Vagina (tissue), 2 donors: ENCODE data around the gene C16orf86.
A peak's percentile ranks its signal among the peaks of the same experiment; 100 is the strongest.

Source experiments
- POLR2A ChIP-seq, 2 donors: fragments of 450-650 bp; IDR thresholded peaks; one replicate each; pipeline ENCODE4 v1.6.1; 2017; ENCODE audit warnings: antibody characterized with exemption in 2 of 2, mild to moderate bottlenecking in 2 of 2, moderate library complexity in 2 of 2
- TF ChIP-seq, protein P1 (sequence below), 3 experiments: fragments of 450-650 bp in 2 of 3; fragments of 200-600 bp in 1 of 3; sonication (generic) in 1 of 3; IDR thresholded peaks; one replicate each; pipeline ENCODE4 v1.5.1; 2017 to 2019; ENCODE audit warnings: antibody characterized with exemption in 3 of 3, mild to moderate bottlenecking in 2 of 3, moderate library complexity in 2 of 3

DNA sequence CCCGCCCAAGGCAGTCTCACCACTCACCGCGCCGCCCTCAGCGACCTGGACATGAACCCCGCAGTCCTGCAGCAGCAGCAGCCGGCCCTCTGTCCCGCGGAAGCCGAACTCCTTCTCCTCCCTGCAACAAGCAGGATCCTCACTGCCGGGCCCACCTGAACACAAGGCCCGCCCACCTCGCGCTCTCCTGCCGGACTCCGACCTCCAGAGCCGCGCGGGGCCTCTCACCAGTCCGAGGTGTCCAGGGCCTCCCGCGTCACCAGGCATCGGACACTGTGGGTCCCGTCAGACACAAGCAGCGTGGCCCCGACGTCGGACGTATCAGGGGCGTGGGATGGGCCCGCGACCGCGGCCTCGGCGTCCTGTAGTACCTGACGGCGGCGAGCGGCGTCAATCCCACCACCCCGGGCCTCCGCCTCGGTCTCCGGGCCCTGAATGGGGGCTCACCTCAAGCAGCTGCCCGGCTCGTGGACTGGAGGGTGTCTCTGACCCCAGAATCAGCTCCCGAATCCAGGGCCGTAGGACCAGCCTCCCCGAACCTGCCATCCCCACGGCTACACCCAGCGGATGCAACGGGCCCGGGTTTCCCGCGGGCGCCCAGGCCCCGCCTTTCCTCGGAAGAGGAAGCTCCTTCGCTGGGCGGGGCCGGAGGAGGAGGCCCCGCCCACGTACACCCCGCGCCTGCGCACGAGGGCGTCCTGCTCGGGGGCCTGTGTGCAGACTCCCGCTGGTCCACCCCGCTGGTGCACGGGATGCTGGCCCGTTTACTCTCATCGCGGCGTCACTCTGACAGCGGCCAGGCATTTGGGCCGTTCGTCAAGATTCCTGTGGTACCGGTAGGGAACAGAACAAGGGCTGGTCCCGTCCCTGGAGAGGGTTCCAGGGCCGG lies 6.7 kb upstream of the C16orf86 start, which contains the start of gene ACD:
- TF ChIP-seq, protein P1, sequence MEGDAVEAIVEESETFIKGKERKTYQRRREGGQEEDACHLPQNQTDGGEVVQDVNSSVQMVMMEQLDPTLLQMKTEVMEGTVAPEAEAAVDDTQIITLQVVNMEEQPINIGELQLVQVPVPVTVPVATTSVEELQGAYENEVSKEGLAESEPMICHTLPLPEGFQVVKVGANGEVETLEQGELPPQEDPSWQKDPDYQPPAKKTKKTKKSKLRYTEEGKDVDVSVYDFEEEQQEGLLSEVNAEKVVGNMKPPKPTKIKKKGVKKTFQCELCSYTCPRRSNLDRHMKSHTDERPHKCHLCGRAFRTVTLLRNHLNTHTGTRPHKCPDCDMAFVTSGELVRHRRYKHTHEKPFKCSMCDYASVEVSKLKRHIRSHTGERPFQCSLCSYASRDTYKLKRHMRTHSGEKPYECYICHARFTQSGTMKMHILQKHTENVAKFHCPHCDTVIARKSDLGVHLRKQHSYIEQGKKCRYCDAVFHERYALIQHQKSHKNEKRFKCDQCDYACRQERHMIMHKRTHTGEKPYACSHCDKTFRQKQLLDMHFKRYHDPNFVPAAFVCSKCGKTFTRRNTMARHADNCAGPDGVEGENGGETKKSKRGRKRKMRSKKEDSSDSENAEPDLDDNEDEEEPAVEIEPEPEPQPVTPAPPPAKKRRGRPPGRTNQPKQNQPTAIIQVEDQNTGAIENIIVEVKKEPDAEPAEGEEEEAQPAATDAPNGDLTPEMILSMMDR (IDR thresholded peaks at IDR 0.05), result no peak
- TF ChIP-seq POLR2A (IDR thresholded peaks at IDR 0.05), result peak; percentile 71 to 93
